ENCODE results near the gene NLN. TPM values are rescaled to one million over a fixed set of nuclear protein-coding genes. Genes with fewer than 3 reads are reported as not detected.

The NLN gene
- polyA plus RNA-seq, 4 donors = 2.2 to 11.7 (median 7.6) TPM

GRCh38 chr5:65855766-65856315, 133.8 kb downstream of the NLN start:
- no peak for FAIRE-seq
- H3K27me3 ChIP-seq (ENCODE audit: control insufficient read depth in 3 of 3, insufficient read depth in 3 of 3, low read length in 3 of 3) = peaks cover 0 to 38% (median 1%) of the 10 kb centered on the region in 3 donors
- H3K36me3 ChIP-seq (ENCODE audit: control insufficient read depth in 3 of 3, insufficient read depth in 2 of 3, low read depth in 1 of 3, low read length in 3 of 3) = no peaks in the 10 kb centered on the region
- DNase-seq = no peak
- H3K9me3 ChIP-seq (ENCODE audit: control insufficient read depth in 2 of 2, insufficient read depth in 1 of 2, low read depth in 1 of 2, low read length in 1 of 2) = peaks cover 0 to 7% of the 10 kb centered on the region in 2 donors
- no peak overlapping the region for H3K27ac ChIP-seq (ENCODE audit: low read depth in 1 of 3, low read length in 2 of 3)
- no peak overlapping the region for H3K4me3 ChIP-seq (ENCODE audit: low read depth in 1 of 3, low read length in 3 of 3)
- no peaks in the 10 kb centered on the region for H3K4me1 ChIP-seq (ENCODE audit: control insufficient read depth in 3 of 3, insufficient read depth in 2 of 3, low read depth in 1 of 3, low read length in 2 of 3)

DNA sequence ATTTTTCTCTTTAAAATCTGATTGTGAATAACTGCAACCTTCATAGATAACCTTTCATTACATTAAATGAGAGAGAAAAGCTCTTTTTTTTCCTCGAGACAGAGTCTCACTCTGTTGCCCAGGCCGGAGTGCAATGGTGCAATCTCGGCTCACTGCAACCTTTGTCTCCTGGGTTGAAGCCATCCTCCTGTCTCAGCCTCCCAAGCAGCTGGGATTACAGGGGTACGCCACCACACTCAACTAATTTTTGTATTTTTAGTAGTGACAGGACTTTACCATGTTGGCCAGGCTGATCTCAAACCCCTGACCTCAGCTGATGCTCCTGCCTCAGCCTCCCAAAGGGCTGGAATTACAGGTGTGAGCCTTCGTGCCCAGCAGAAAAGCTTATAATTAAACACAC, 134.5 kb downstream of the NLN start:
- FAIRE-seq = no peak
- no peak overlapping the region for H3K27ac ChIP-seq (ENCODE audit: low read depth in 1 of 3, low read length in 2 of 3)
- no peak overlapping the region for H3K4me3 ChIP-seq (ENCODE audit: low read depth in 1 of 3, low read length in 3 of 3)
- H3K4me1 ChIP-seq (ENCODE audit: control insufficient read depth in 3 of 3, insufficient read depth in 2 of 3, low read depth in 1 of 3, low read length in 2 of 3) = no peaks in the 10 kb centered on the region
- H3K36me3 ChIP-seq (ENCODE audit: control insufficient read depth in 3 of 3, insufficient read depth in 2 of 3, low read depth in 1 of 3, low read length in 3 of 3) = no peaks in the 10 kb centered on the region
- peaks cover 0 to 42% (median 1%) of the 10 kb centered on the region in 3 donors for H3K27me3 ChIP-seq (ENCODE audit: control insufficient read depth in 3 of 3, insufficient read depth in 3 of 3, low read length in 3 of 3)
- DNase-seq = no peak
- H3K9me3 ChIP-seq (ENCODE audit: control insufficient read depth in 2 of 2, insufficient read depth in 1 of 2, low read depth in 1 of 2, low read length in 1 of 2) = peaks cover 0 to 7% of the 10 kb centered on the region in 2 donors
- 75 to 91% (median 75%) methylated on average over 5 of the region's 5 CpGs for WGBS, 3 donors

- WGBS, 3 donors = 58 to 74% (median 60%) methylated on average over 3 of the region's 3 CpGs
- Histone ChIP-seq H3K27ac (ENCODE audit: low read depth in 1 of 3, low read length in 2 of 3) (no peak overlapping the region), H3K9me3 (ENCODE audit: control insufficient read depth in 2 of 2, insufficient read depth in 1 of 2, low read depth in 1 of 2, low read length in 1 of 2) (peaks cover 0 to under 1% of the 10 kb centered on the region in 2 donors), H3K4me1 (ENCODE audit: control insufficient read depth in 3 of 3, insufficient read depth in 2 of 3, low read depth in 1 of 3, low read length in 2 of 3) (no peaks in the 10 kb centered on the region), H3K27me3 (ENCODE audit: control insufficient read depth in 3 of 3, insufficient read depth in 3 of 3, low read length in 3 of 3) (peaks cover 0 to 40% (median under 1%) of the 10 kb centered on the region in 3 donors), H3K36me3 (ENCODE audit: control insufficient read depth in 3 of 3, insufficient read depth in 2 of 3, low read depth in 1 of 3, low read length in 3 of 3) (no peaks in the 10 kb centered on the region), H3K4me3 (ENCODE audit: low read depth in 1 of 3, low read length in 3 of 3) (no peak overlapping the region)
- no peak for FAIRE-seq
- no peak for DNase-seq
Measured at GRCh38 chr5:65858316-65858715, 136.3 kb downstream of the NLN start.

GRCh38 chr5:65861830-65862241, 139.8 kb downstream of the NLN start:
- Histone ChIP-seq H3K4me1 (ENCODE audit: control insufficient read depth in 3 of 3, insufficient read depth in 2 of 3, low read depth in 1 of 3, low read length in 2 of 3) (no peaks in the 10 kb centered on the region), H3K27ac (ENCODE audit: low read depth in 1 of 3, low read length in 2 of 3) (no peak overlapping the region), H3K36me3 (ENCODE audit: control insufficient read depth in 3 of 3, insufficient read depth in 2 of 3, low read depth in 1 of 3, low read length in 3 of 3) (no peaks in the 10 kb centered on the region), H3K4me3 (ENCODE audit: low read depth in 1 of 3, low read length in 3 of 3) (no peak overlapping the region), H3K9me3 (ENCODE audit: control insufficient read depth in 2 of 2, insufficient read depth in 1 of 2, low read depth in 1 of 2, low read length in 1 of 2) (peaks cover 0 to 4% of the 10 kb centered on the region in 2 donors), H3K27me3 (ENCODE audit: control insufficient read depth in 3 of 3, insufficient read depth in 3 of 3, low read length in 3 of 3) (peaks cover 0 to 57% (median 0%) of the 10 kb centered on the region in 3 donors)
- FAIRE-seq (no peak), DNase-seq (no peak)
- 73 to 88% (median 79%) methylated on average over 3 of the region's 3 CpGs for WGBS, 3 donors

DNA sequence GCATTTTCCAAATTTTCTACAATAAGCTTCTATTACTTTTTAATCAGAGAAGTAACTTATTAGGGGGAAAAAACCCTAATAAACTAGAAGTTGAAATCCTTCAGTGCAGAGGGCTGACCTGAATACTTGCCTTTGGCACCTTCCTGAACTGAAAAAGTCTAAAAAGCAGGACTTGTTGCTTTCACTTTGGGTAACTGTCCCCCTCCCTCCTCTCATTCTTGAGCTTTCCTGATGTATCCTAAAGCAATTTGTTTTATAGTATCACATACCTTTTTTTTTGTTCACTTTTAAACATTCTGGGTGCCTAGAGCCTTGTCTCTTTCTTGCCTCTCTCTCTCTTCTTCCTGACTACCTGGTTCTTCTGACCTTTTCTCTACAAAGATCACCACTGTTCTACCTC, 140.4 kb downstream of the NLN start:
- no peak overlapping the region for H3K4me3 ChIP-seq (ENCODE audit: low read depth in 1 of 3, low read length in 3 of 3)
- no peak for DNase-seq
- FAIRE-seq = no peak
- peaks cover 0 to 2% (median 0%) of the 10 kb centered on the region in 3 donors for H3K4me1 ChIP-seq (ENCODE audit: control insufficient read depth in 3 of 3, insufficient read depth in 2 of 3, low read depth in 1 of 3, low read length in 2 of 3)
- H3K36me3 ChIP-seq (ENCODE audit: control insufficient read depth in 3 of 3, insufficient read depth in 2 of 3, low read depth in 1 of 3, low read length in 3 of 3) = no peaks in the 10 kb centered on the region
- H3K27me3 ChIP-seq (ENCODE audit: control insufficient read depth in 3 of 3, insufficient read depth in 3 of 3, low read length in 3 of 3) = peaks cover 0 to 61% (median 0%) of the 10 kb centered on the region in 3 donors
- peaks cover 0 to 4% of the 10 kb centered on the region in 2 donors for H3K9me3 ChIP-seq (ENCODE audit: control insufficient read depth in 2 of 2, insufficient read depth in 1 of 2, low read depth in 1 of 2, low read length in 1 of 2)
- H3K27ac ChIP-seq (ENCODE audit: low read depth in 1 of 3, low read length in 2 of 3) = no peak overlapping the region

DNA sequence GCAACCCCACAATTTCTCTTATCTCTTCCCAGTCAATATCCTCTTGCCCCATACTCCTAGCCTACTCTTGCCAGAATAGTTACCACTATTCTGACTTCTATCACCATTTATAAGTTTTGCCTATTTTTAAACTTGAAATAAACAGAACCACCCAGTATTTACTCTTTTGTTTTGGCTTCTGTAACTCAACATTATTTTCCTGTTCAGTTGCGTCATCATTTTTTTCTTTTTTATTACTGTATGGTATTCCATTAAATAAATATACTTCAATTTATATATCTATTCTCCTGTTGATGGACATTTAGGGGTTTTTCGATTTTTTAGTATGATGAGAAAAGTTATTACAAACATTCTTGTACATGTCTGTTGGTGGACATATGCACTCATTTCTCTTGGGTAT, 141.7 kb downstream of the NLN start:
- peaks cover 0 to 60% (median 0%) of the 10 kb centered on the region in 3 donors for H3K27me3 ChIP-seq (ENCODE audit: control insufficient read depth in 3 of 3, insufficient read depth in 3 of 3, low read length in 3 of 3)
- H3K27ac ChIP-seq (ENCODE audit: low read depth in 1 of 3, low read length in 2 of 3) = no peak overlapping the region
- DNase-seq (no peak), FAIRE-seq (no peak)
- no peaks in the 10 kb centered on the region for H3K36me3 ChIP-seq (ENCODE audit: control insufficient read depth in 3 of 3, insufficient read depth in 2 of 3, low read depth in 1 of 3, low read length in 3 of 3)
- H3K4me1 ChIP-seq (ENCODE audit: control insufficient read depth in 3 of 3, insufficient read depth in 2 of 3, low read depth in 1 of 3, low read length in 2 of 3) = peaks cover 0 to 2% (median 0%) of the 10 kb centered on the region in 3 donors
- H3K4me3 ChIP-seq (ENCODE audit: low read depth in 1 of 3, low read length in 3 of 3) = no peak overlapping the region
- WGBS, 3 donors = 95 to 98% (median 96%) methylated on average over 2 of the region's 2 CpGs
- H3K9me3 ChIP-seq (ENCODE audit: control insufficient read depth in 2 of 2, insufficient read depth in 1 of 2, low read depth in 1 of 2, low read length in 1 of 2) = peaks cover 0 to 4% of the 10 kb centered on the region in 2 donors

GRCh38 chr5:65866837-65867521, 145.0 kb downstream of the NLN start:
- WGBS, 3 donors = 53 to 63% (median 57%) methylated on average over 6 of the region's 6 CpGs
- DNase-seq (peak in 1 of 2 donors; percentile 36), FAIRE-seq (no peak)
- H3K36me3 ChIP-seq (ENCODE audit: control insufficient read depth in 3 of 3, insufficient read depth in 2 of 3, low read depth in 1 of 3, low read length in 3 of 3) = no peaks in the 10 kb centered on the region
- peak overlapping the region in 1 of 3 donors; percentile 47 for H3K27ac ChIP-seq (ENCODE audit: low read depth in 1 of 3, low read length in 2 of 3)
- no peak overlapping the region for H3K4me3 ChIP-seq (ENCODE audit: low read depth in 1 of 3, low read length in 3 of 3)
- H3K27me3 ChIP-seq (ENCODE audit: control insufficient read depth in 3 of 3, insufficient read depth in 3 of 3, low read length in 3 of 3) = peaks cover 0 to 50% (median 0%) of the 10 kb centered on the region in 3 donors
- H3K9me3 ChIP-seq (ENCODE audit: control insufficient read depth in 2 of 2, insufficient read depth in 1 of 2, low read depth in 1 of 2, low read length in 1 of 2) = peaks cover 0 to 10% of the 10 kb centered on the region in 2 donors
- H3K4me1 ChIP-seq (ENCODE audit: control insufficient read depth in 3 of 3, insufficient read depth in 2 of 3, low read depth in 1 of 3, low read length in 2 of 3) = peaks cover 0 to 2% (median 2%) of the 10 kb centered on the region in 3 donors

DNA sequence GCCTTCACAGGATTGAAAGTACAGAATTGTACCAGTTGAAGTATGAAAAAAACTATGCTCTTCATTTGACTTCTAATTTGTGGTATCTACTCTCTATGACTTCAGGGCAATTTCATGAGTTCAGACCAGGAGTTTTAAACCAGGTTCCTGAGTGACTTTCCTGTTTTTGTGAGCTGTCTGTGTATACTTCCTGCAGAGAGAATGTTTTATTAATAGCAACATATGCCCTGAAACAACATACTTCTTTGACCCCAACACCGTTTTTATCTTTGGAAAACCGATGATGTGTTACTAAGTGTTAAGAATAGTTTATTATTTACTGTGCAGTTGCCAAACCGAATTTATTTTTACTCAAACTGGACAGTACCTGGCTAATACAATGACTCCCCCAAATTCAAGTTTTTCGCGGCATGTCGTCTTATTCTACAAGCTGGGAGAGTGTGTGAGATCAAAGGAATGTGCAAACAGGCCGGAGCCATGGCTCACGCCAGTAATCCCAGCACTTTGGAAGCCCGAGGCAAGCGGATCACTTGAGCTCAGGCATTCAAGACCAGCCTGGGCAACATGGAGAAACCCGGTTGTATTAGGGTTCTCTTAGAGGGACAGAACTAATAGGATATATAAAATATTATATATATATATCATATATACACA, 145.7 kb downstream of the NLN start:
- Histone ChIP-seq H3K4me3 (ENCODE audit: low read depth in 1 of 3, low read length in 3 of 3) (no peak overlapping the region), H3K9me3 (ENCODE audit: control insufficient read depth in 2 of 2, insufficient read depth in 1 of 2, low read depth in 1 of 2, low read length in 1 of 2) (peaks cover 0 to 10% of the 10 kb centered on the region in 2 donors), H3K27ac (ENCODE audit: low read depth in 1 of 3, low read length in 2 of 3) (peak overlapping the region in 1 of 3 donors; percentile 49), H3K27me3 (ENCODE audit: control insufficient read depth in 3 of 3, insufficient read depth in 3 of 3, low read length in 3 of 3) (peaks cover 0 to 52% (median 0%) of the 10 kb centered on the region in 3 donors), H3K4me1 (ENCODE audit: control insufficient read depth in 3 of 3, insufficient read depth in 2 of 3, low read depth in 1 of 3, low read length in 2 of 3) (peaks cover 0 to 2% (median 2%) of the 10 kb centered on the region in 3 donors), H3K36me3 (ENCODE audit: control insufficient read depth in 3 of 3, insufficient read depth in 2 of 3, low read depth in 1 of 3, low read length in 3 of 3) (no peaks in the 10 kb centered on the region)
- 64 to 71% (median 69%) methylated on average over 11 of the region's 11 CpGs for WGBS, 3 donors
- no peak for DNase-seq
- FAIRE-seq = no peak

Measured in small intestine (tissue), 7 donors.